Endothelial cell of umbilical vein (primary cell): ENCODE data around the gene CBLN3. TPM values are rescaled to one million over a fixed set of nuclear protein-coding genes. Genes with fewer than 3 reads are reported as not detected.

Source experiments
- BruUV-seq: library from RNA; stranded (reverse); fragments of 400-500 nt; replicated peaks from 2 replicates; lab custom pipeline; 2021; lab: Mats Ljungman, UMichigan
- CTCF ChIA-PET: fragments of 300-600, 350-600 bp; sonication (Branson Sonifier 250); formaldehyde crosslinking; loops from one replicate; lab custom pipeline; 2021; ENCODE audit warnings: antibody characterized with exemption, inconsistent platforms; lab: Charles Lee
- POLR2A ChIA-PET: fragments of 300-600, 350-600 bp; sonication (Branson Sonifier 250); formaldehyde crosslinking; loops from one replicate; lab custom pipeline; 2021; ENCODE audit warnings: antibody characterized with exemption, inconsistent platforms; lab: Charles Lee
- DNase-seq: peaks from one replicate; pipeline ENCODE4 v3.0.0-alpha.2; 2011; ENCODE audit warnings: low read depth, low spot score
- FAIRE-seq: peaks from 2 replicates; lab custom pipeline; 2011; peaks lifted over from hg19 to GRCh38; lab: Jason Lieb, UNC
- H2AFZ ChIP-seq: 2 replicates; pipeline ENCODE4 v1.6.0; 2012; ENCODE audit warnings: low read depth, low read length, control low read depth, inconsistent platforms
- H3K27ac ChIP-seq: 2 replicates; pipeline ENCODE4 v1.5.1; 2011; ENCODE audit warnings: low read depth, mild to moderate bottlenecking, control low read depth, low read length, moderate library complexity; ENCODE audit not compliant: insufficient read depth
- H3K27me3 ChIP-seq, 2 experiments: 2 replicates each; pipeline versions ENCODE4 v1.6.0 to v1.6.1; 2011; ENCODE audit warnings: low read length in 2 of 2, mixed read lengths in 1 of 2; ENCODE audit not compliant: control insufficient read depth in 2 of 2, insufficient read depth in 2 of 2
- H3K36me3 ChIP-seq, 2 experiments: 2 replicates in 1 of 2; 3 replicates in 1 of 2; pipeline ENCODE4 v1.5.1; 2011; ENCODE audit warnings: low read length in 2 of 2, mild to moderate bottlenecking in 1 of 2, moderate library complexity in 1 of 2; ENCODE audit not compliant: control insufficient read depth in 2 of 2, insufficient read depth in 2 of 2; ENCODE audit errors: extremely low read depth in 1 of 2
- H3K4me1 ChIP-seq: 3 replicates; pipeline ENCODE4 v1.5.1; 2011; ENCODE audit warnings: mild to moderate bottlenecking, low read length; ENCODE audit not compliant: control insufficient read depth, insufficient read depth; ENCODE audit errors: extremely low read depth
- H3K4me2 ChIP-seq: 2 replicates; pipeline ENCODE4 v1.6.1; 2011; ENCODE audit warnings: low read length, control low read depth, mixed read lengths; ENCODE audit not compliant: insufficient read depth
- H3K4me3 ChIP-seq, 3 experiments: fragments of 200-600 bp in 1 of 3; sonication (generic), shearing (Covaris generic) in 1 of 3; replicated peaks in 1 of 3; 2 replicates each; pipeline ENCODE4 v1.5.1; 2011 to 2016; ENCODE audit warnings: control low read depth in 3 of 3, low read length in 3 of 3, mild to moderate bottlenecking in 2 of 3, inconsistent platforms in 1 of 3, low read depth in 1 of 3, moderate library complexity in 1 of 3; ENCODE audit not compliant: insufficient read depth in 1 of 3
- H3K79me2 ChIP-seq: 2 replicates; pipeline ENCODE4 v1.6.0; 2012; ENCODE audit warnings: low read length, inconsistent platforms; ENCODE audit not compliant: control insufficient read depth, insufficient read depth
- H3K9ac ChIP-seq: replicated peaks from 2 replicates; pipeline ENCODE3; 2011; ENCODE audit warnings: low read length, control low read depth; ENCODE audit not compliant: insufficient read depth; ENCODE audit errors: extremely low read depth
- H3K9me1 ChIP-seq: replicated peaks from 3 replicates; pipeline ENCODE4 v1.6.0; 2011; ENCODE audit warnings: mild to moderate bottlenecking, low read length; ENCODE audit not compliant: control insufficient read depth, insufficient read depth; ENCODE audit errors: extremely low read depth
- H3K9me3 ChIP-seq: replicated peaks from 2 replicates; pipeline ENCODE4 v1.5.1; 2012; ENCODE audit warnings: low read length, inconsistent platforms; ENCODE audit not compliant: control insufficient read depth, insufficient read depth
- H4K20me1 ChIP-seq: replicated peaks from 2 replicates; pipeline ENCODE3; 2011; ENCODE audit warnings: mild to moderate bottlenecking, low read length; ENCODE audit not compliant: control insufficient read depth, insufficient read depth; ENCODE audit errors: extremely low read depth
- CTCF ChIP-seq, 2 donors: IDR thresholded peaks; 1 replicate in 1 of 2; 2 replicates in 1 of 2; pipeline ENCODE4 v1.5.1; 2011; ENCODE audit warnings: low read length in 2 of 2, mild to moderate bottlenecking in 2 of 2, moderate library complexity in 2 of 2, control low read depth in 1 of 2, inconsistent platforms in 1 of 2, low read depth in 1 of 2; ENCODE audit not compliant: insufficient read depth in 1 of 2; ENCODE audit errors: extremely low read depth in 1 of 2
- EZH2 ChIP-seq: IDR thresholded peaks from 2 replicates; pipeline ENCODE4 v1.6.1; 2012; ENCODE audit warnings: borderline replicate concordance, low read depth, mild to moderate bottlenecking, moderate library complexity, low read length, inconsistent platforms; ENCODE audit not compliant: severe bottlenecking
- FOS ChIP-seq: IDR thresholded peaks from 2 replicates; pipeline ENCODE4 v1.6.1; 2011; ENCODE audit warnings: mild to moderate bottlenecking, low read length, moderate library complexity, borderline replicate concordance; ENCODE audit not compliant: insufficient read depth
- GATA2 ChIP-seq: IDR thresholded peaks from 2 replicates; pipeline ENCODE4 v1.7.0; 2011; ENCODE audit warnings: low read depth, mild to moderate bottlenecking, moderate library complexity, mixed read lengths, low read length; ENCODE audit not compliant: insufficient read length, insufficient read depth
- JUN ChIP-seq: IDR thresholded peaks from 2 replicates; pipeline ENCODE4 v1.6.1; 2011; ENCODE audit warnings: borderline replicate concordance, low read depth; ENCODE audit not compliant: insufficient read length, insufficient read depth
- MAX ChIP-seq: IDR thresholded peaks from 2 replicates; pipeline ENCODE4 v1.6.1; 2011; ENCODE audit not compliant: insufficient read depth, insufficient read length
- MYC ChIP-seq: IDR thresholded peaks from one replicate; pipeline ENCODE4 v1.6.1; 2011; ENCODE audit warnings: mild to moderate bottlenecking, low read depth, low read length
- POLR2A ChIP-seq: IDR thresholded peaks from 2 replicates; pipeline ENCODE4 v1.6.1; 2012; ENCODE audit warnings: low read depth, mild to moderate bottlenecking, control low read depth, low read length
- POLR2AphosphoS5 ChIP-seq: IDR thresholded peaks from 2 replicates; pipeline ENCODE4 v1.6.1; 2012; ENCODE audit warnings: low read depth, mild to moderate bottlenecking, control low read depth, low read length, moderate library complexity; ENCODE audit not compliant: insufficient read depth
- dilution Hi-C: fragments of 300-500 bp; cut with MboI; formaldehyde crosslinking; loops from one replicate; pipeline ENCODE4 v1.15.0; 2019; ENCODE audit warnings: low sequenced_read_pairs; ENCODE audit not compliant: extremely low pct_ligation_motif_present
- intact Hi-C: fragments of 100-400 bp; cut with micrococcal nuclease; formaldehyde crosslinking; loops from one replicate; pipeline ENCODE4 v1.10.0; 2022
- polyA plus RNA-seq, 4 experiments: library from polyadenylated mRNA; depleted of rRNA in 3 of 4; stranded (reverse) in 3 of 4; unstranded in 1 of 4; fragments of >200 nt; gene quantifications; 2 replicates each; pipeline versions ENCODE4 v1.2.1 to v1.2.3, GENCODE V29; 2011 to 2012; ENCODE audit warnings: missing spikeins in 1 of 4
- total RNA-seq: library from RNA; stranded (reverse); gene quantifications from 2 replicates; pipeline ENCODE4 v1.2.3, GENCODE V29; 2021

CBLN3 gene
- total and polyA plus RNA-seq, 2 donors (not counting 3 experiments of a cell fraction or from before 2014, with no cell fraction given): 7.9 to 8.6 TPM

DNA sequence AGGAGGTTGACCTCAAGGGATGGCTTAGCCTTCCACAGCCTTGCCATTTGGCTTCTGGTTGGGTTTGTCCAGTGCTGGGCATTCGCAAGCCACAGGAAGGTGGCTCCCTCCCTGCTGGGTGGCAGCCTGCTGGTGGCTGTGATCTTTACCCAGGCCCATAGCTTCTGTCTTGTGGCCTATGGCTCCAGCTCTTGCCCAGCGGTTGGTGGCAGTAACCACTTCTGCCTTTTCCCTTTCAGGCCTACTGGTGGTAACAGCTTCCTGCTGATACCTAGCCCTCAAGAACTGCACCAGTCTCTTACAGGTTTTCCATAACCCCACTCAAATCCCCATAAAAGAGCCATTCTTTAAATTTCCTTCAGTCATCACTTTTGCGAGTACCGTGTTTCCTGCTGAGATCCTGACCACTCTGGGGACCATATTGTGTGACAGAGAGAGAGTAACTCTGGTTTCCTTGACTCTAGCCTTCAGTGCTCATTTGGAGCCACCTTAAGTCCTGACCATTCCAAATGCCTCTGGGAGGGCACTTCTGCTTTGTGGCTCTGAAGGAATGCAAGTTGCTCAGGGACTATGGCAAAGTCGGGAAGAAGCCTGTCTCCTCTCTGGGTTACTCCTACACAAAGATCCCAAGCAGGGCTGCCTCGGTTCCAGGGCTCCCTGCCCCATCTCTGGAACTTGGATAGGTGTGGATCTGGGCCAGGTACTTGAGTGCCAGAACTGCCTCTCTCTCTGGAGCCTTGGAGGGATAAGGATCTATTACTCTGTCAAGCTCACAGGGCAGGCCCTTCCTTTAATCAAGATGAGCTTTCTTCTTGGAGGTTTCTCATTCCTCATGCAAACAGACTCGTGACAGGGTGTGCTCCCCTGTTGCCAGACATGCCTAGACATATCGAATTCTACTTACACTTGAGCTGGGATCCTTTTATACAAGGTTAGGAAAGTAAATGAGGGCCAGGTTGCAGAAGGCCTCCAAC lies 33.6 kb downstream of the CBLN3 start:
- peaks cover 35% of the 10 kb centered on the region for H3K4me1 ChIP-seq
- no peaks in the 10 kb centered on the region for H3K9me1 ChIP-seq
- no peak overlapping the region for H3K9ac ChIP-seq
- BruUV-seq: no TSS peak
- H3K4me2 ChIP-seq: no peak overlapping the region
- no peaks in the 10 kb centered on the region for H4K20me1 ChIP-seq
- no peaks in the 10 kb centered on the region for H3K9me3 ChIP-seq
- no peaks in the 10 kb centered on the region for H3K79me2 ChIP-seq
- H3K27ac ChIP-seq: no peak overlapping the region
- TF ChIP-seq CTCF (IDR thresholded peaks at IDR 0.05; ENCODE audit: extremely low read depth in 1 of 2, insufficient read depth in 1 of 2, low read depth in 1 of 2, low read length in 2 of 2) (no peak), GATA2 (no peak), MYC (no peak), EZH2 (no peak), JUN (no peak), MAX (no peak), POLR2AphosphoS5 (no peak), POLR2A (no peak), FOS (no peak)
- intact Hi-C loops (no loop called here), dilution Hi-C loops (no loop called here)
- no peak overlapping the region for H3K4me3 ChIP-seq
- POLR2A ChIA-PET: no interaction called here
- H2AFZ ChIP-seq: no peak overlapping the region
- DNase-seq (no peak), FAIRE-seq (no peak)
- no peaks in the 10 kb centered on the region for H3K27me3 ChIP-seq
- CTCF ChIA-PET: interaction anchor here (1.0 to 2.7 kb wide), 6 partner anchors 13 to 62 kb away, joined by 3 to 13 read pairs (median 4); no protein-coding TSS in a partner anchor
- H3K36me3 ChIP-seq: no peaks in the 10 kb centered on the region
